ENCODE measurements around the gene BTBD9.

The BTBD9 gene

DNA sequence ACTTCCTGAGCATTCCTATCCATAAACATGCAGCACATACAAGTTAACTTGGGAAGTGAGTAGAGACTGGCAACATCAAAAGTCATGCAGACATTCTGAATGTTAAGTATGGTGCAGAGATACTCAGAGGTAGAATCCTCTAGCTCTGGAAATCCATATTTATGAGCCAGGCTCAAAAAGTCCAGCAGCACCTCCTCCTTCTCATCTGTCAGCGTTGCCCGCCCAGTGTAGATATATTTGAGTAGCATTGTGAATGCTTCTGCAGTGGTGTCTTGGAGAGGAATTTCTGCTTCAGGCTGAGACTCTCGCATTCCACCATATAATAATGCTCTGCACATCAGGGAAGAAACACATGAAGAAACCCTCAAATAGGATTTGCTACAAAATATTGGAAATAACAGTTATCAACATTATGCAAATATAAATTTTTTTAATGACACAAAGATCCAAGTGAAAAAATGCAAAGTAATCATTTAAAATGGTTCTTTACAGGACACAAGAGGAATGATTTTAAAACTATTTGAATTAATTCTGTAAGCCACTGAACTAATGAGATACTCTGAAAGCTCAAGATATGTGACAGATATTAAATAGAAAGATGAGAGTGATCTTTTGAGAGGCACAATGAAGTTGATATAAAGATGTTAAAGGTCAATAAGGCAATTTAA, 45.6 kb downstream of the BTBD9 start:
- no peak for DNase-seq (ENCODE audit: low spot score)

DNA sequence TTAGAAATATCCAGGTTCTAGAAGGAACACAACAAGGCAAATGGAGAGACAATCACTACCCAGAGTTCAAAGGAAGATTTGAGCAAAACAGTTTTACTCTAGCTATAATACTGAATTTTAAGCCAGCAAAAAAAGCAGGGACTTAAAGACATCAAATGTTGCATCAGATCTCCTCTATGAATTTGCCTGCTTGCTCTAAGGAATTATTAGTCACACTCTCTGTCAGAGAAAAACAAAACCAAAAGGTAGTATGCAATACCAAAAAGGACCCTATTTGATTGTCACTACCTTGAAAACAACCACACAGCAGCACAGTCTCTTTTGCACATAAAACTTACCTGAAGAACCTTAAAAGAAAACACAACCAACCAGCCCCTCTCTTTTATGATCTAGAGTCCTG, 46.3 kb downstream of the BTBD9 start:
- no peak for DNase-seq (ENCODE audit: low spot score)

DNA sequence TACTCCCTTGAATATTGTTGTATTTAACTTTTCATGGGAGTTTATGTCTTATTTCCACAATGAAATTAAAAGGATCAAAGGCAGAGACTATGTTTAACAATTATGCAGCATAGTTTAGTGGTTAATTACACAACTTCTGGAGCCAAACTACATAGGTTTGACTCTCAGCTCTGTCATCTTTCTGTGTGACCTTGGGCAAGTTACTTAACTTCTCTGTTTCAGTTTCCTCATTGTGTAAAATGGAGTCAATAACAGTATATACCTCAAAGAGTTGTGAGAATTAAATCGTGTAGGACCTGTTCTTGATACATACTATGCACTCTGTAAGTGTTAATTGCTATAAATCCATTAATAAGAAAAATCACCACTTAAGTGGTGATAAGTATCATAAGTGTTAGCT, 48.3 kb downstream of the BTBD9 start:
- no peak for DNase-seq (ENCODE audit: low spot score)

DNA sequence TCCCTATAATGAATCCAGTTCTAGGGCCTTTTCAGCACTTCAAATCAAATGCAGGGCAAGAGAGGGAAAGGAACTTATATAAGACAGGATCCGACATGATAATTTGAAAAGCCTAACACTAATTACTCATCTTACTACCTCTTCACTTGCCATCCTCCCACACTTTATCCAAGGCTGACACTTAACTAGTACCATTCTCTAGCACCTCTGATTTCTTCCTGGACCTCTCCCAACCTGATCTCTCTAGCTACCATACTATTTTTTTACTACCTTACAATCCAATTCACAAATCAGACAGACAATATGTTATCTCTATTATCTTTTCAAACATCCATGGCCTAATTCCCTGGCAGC, 50.4 kb downstream of the BTBD9 start:
- no peak for DNase-seq (ENCODE audit: low spot score)

DNA sequence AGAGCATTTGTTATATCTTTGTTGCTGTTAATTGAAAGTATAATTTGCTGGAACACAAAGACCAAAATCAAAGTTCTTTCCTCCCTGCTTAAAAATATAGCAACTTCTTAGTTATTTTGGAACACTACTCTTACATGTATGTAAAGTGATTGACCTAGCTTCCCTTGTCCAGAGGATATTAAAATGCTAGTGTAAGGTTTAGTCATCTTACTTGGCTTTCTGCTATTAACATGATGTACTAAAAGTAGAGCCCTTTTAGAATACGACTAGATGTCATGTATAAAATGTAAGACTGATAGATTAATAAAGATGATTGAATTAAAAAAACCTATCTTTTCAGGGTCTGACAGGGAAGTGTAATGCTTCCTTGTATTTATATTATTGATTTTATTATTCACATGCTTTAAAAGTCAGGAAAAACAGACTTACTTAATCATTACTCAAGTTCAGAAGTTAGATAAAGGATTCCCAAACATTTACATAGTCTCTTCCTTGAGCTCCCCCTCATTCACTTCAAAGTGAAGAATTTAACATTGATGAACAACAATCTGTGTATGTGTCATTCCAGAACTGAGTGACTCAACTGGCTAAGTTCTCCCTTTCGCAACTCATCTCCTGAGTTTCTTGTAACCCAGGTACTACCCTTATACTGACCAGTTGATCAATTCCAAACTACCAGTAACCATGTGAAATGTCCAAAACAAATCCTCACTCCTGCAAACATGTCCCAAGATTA, 50.9 kb downstream of the BTBD9 start:
- no peak for DNase-seq (ENCODE audit: low spot score)

DNA sequence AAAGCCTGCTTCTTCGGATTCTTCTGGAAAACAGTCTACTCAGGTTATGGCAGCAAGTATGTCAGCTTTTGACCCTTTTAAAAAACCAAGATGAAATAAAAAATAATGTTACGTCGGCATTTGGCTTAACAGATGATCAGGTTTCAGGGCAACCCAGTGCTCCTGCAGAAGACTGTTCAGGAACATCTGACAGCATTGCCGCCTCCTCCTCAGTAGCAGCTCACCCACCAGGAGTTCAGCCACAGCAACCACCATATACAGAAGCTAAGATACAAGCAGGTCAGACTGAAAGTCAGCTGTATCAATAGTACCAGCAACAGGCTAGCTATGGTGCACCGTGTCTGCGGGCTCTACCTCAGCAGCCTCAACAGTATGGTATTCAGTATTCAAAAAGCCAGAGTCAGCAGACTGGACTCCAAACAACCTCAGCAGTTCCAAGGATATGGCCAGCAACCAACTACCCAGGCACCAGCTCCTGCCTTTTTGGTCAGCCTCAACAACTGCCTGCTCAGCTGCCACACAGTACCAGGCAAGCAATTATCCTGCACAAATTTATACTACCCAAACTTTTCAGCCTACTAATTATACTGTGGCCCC, 51.9 kb downstream of the BTBD9 start:
- no peak for DNase-seq (ENCODE audit: low spot score)

DNA sequence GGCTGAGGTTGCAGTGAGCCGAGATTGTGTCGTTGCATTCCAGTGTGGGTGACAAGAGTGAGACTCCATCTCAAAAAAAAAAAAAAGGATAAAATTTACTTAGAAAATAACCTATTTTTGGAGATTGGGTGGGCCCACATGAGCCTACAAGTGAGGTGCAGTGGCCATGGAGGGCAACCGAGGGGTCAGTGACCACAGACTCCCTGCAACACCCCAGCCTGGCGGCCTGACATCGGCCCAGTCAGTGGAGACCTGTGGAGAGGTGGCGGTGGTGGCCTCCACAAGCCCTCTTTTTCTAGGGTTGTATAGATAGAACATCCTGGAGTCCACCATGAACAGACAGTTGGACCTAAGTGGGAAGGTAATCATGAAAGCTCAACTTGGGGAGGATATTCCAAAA, 52.7 kb downstream of the BTBD9 start:
- DNase-seq (ENCODE audit: low spot score) = no peak

DNA sequence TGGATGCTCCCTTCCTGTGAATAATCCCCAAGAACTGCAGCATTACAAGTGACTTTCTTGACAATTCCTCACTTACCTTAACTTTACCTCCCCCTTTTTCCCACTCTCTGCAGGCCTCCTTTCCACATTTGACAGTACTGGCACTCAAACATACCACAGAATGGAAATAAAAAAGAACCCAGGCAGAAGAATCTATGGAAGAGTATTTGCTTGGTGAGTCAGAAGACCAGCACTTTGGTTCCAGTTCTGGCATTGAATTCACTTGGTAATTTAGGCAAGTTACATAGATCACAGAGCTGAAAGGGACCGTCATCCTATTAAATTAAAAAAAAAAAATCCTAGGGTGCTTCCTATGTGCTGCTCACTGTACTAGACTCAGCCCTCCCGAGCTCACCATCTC, 55.0 kb downstream of the BTBD9 start:
- DNase-seq (ENCODE audit: low spot score) = no peak

DNA sequence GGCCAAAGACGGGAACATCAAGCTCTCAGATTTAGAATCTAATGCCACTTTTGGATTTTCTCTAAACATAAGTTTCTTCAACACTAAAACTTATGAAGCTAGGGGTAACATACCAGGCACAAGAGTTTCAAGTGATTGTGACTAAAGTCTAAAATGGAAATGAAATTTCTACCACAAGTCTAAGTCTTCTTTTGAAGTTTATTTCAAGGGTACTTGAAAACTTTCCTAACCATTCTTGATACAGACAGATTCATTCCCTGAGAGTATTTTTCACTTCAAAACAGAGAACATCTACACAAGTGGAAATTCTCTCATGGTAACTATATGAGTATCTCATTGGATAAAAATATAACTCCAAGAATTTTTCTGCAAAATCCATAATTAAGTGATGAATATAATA, 56.2 kb downstream of the BTBD9 start:
- no peak for DNase-seq (ENCODE audit: low spot score)

DNA sequence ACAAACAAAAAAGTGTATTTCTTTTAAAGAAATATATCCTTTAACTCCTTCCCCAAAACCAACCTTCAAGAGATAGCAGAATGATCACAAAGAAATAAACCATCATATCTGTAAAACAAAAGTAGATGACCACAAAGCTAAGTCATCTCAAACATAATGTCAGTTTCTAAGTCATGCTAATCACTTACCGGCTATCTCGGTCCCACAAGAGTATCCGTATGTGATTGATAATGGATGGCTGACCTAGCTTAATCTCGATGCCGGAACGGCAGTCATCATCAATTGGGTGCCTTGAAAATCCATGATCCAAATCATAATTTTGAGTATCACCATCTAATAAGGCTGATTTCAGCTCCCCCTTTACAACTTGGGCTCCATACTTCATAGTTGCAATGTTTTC, 59.7 kb downstream of the BTBD9 start:
- no peak for DNase-seq (ENCODE audit: low spot score)

DNA sequence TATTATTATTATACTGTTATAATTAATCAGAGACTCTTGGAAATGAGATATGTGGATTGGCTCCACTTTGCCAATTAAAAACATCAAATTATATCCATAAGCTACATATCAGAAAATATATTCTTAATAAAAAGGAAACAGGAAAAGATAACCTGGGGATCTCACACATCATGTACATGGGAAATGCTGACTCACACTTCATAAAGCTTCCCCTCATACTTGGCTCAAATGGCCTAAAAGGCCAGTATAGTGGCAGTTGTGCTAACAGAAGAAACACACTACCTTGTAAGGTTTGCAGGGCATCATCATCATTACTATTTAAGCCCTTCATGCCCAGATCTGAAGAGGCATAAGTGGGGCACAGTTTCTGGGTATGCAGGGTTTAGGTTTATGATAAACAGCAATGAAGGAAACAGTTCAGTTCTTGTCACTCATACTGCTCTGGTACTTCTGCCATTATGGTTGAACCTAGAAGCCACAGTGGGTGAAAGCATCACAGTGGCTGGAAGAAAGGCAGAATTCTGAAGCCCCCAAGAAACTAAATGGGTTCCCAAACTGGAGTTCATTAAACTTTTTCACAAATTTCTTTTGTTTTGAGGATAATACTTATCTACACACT, 60.6 kb downstream of the BTBD9 start:
- DNase-seq (ENCODE audit: low spot score) = no peak

DNA sequence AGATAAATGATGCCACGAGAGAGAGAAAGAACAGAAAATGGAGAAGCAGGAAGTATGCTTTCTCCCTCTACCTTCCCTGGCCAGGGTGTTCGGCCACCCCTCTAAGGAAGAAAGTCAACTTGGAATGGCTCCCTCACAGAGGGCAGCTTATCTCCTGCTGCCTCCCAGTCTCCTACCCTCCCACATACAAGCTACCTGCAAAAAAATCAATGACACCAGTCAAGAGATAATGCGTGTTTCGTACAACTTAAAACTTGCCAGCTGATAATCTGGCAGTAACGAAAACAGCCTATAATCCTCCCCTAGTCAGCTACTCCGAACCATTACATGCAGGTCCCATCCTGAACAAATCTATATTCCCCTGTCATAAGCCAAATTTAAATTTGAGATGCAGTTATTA, 61.7 kb downstream of the BTBD9 start:
- DNase-seq (ENCODE audit: low spot score) = no peak

DNA sequence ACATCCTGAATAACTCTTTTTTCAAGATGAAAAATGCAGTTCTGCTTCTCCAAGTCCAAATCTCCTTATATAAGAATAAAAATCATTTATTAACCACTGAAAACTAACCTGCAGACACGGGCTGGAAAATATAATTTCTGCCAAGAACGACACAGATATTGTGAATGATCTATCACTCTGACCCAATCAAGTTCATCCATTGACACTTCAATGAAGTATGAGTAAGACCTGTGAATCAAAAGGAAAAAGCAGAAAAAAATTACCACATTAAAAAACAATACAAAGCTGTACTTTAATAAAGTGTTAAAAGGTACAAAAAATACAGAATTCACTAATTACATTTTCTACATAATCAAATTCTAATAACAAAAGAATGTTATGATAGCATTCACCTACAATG, 62.2 kb downstream of the BTBD9 start:
- DNase-seq (ENCODE audit: low spot score) = no peak

DNA sequence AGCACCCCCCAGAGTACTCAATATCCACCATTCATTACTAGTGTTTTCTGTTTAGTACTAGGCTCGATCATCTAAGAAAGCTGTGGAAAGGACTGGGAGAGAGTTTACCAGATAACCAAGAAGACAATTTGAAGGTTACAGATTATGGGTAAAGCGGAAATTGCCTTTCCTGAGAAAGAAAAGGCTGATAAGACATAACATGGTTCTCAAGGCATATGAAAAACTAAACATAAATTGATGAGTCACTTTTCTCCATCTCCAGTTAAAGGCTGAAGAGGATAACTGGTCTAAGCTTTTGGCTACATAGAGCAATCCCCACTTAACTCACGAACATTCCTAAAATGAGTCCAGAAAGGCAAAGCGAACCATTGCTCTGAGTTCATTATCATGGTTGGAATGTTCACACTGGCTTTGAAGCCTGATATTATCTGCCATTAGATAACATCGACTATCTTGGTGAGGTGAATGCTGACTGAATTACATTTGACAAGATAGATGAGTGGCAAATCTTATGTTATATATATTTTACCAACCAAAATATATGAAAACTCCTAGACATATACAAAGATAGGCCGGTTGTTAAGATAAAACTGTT, 65.8 kb downstream of the BTBD9 start:
- no peak for DNase-seq (ENCODE audit: low spot score)

DNA sequence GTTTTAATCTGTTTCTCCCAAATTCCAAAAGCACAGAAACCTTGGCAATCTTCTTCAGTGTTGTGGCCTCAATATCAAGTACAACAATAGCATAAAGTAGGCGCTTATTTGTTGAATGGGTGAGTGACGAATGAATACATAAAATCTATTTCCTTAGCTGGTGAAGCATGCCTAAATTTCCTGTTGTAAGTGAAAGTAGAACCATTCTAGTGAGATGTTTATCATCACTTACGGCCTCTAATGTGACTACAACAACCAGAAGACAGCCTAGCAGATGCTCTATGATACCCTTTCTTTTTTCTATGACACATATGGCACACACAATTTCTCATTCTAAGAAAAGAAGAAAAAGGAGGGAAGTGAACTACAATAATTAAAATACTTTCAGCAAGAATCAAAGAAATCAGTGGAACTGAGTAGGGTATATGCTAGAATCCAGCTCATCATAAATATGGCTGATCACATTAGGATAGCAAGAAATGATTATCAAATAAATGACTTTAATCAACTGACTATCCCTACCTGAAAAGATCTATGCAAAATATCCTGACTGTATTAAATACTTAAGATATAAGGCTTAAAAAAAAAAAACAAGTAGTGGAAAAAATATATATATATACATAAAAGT, 67.4 kb downstream of the BTBD9 start:
- DNase-seq (ENCODE audit: low spot score) = no peak

DNA sequence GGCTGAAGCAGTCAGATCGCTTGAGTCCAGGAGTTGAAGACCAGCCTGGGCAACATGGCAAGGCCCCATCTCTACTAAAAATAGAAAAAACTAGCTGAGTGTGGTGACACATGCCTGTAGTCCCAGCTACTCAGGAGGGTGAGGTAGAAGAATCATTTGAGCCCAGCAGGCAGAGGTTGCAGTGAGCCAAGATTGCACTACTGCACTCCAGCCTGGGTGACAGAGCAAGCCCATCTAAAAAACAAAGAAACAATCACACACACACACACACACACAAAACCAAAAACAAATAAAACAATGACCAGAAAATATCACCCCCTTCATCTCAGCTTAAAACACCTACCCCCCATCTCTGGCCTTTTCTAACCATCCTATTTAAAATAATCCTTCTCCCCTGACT, 68.0 kb downstream of the BTBD9 start:
- no peak for DNase-seq (ENCODE audit: low spot score)

DNA sequence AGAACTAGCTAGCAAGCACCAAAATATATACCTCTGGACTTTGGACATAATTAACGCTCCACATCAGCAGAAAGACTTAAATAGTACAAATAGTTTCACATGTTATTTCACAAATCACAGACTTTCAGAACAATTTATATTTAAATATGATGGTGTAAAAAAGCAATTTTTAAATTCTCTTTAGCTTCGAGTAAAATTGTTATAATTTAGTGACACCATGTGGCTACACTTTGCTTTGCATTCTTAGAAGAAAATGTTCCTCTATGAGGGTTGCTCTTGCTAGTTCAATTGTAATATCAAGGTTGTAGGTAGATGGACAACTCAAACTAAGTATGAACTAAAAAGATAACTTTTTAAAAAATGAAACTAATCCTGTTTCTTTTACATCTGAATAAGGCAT, 69.0 kb downstream of the BTBD9 start:
- DNase-seq (ENCODE audit: low spot score) = no peak

DNA sequence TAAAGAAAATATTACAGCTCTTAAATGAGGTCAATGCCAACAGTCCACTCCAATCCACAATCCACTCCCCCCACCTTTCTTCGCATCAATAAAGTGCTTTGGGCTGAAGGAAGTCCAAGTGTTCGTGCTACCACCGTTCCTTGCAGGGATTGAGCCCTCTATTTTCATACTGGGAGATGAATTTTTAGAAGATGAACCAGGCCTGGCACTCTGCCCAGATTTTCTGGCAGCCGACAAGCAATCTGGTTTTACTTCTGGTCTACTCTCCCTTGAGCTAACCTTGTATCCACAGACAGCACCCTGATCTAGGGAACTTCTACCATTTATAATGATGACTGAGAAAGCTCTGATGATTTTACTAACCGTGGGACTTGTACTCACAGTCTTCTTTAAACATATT, 72.3 kb downstream of the BTBD9 start:
- DNase-seq (ENCODE audit: low spot score) = no peak

DNA sequence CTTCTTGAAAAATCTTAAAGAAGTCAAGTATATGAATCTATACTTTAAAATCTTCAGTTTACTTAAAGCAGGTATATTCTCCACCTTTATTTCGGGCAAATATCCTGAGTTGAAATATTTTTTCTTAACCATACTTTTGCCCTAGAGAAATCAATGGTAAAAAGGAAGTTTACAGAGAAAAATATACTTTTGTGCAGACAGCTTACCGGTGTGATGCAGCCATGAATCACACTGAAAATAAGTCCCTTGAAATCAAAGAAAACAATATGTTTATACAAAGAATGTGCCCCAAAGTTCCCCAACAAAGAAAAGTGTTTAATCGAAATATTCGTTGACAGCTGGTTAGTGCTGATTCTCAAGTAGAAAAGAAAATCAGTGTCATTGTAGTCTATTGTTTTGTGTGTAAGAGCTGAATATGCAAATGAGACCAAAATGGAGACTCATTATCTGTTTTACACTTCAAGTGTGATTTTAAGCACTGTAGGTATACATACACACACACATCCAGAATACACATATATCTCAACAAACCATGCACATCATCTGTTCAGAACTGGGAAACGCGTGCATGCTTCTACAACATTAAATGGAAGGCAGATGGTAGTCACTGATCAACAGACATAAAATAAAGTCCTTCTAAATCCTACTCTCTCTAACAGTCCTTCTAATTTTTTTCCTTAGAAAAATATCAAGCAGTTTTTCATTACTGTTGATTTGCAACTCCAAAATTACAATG, 73.3 kb downstream of the BTBD9 start:
- DNase-seq (ENCODE audit: low spot score) = no peak

DNA sequence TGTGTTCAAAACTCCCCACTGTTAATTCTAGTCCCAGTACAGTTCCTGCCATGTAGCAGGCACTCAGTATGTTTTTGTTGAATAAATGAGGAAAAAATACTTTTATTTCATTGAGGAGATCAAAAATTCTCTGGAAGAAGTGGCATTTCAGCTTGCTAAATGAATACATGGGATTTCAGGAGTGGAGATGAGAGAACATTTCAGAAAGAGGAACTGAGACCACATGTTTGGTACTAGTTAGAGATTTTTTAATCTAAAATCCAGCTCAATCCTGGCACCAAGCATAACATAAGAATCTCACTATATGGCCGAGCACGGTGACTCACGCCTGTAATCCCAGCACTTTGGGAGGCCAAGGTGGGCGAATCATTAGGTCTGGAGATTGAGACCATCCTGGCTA, 75.4 kb downstream of the BTBD9 start:
- DNase-seq (ENCODE audit: low spot score) = no peak

DNA sequence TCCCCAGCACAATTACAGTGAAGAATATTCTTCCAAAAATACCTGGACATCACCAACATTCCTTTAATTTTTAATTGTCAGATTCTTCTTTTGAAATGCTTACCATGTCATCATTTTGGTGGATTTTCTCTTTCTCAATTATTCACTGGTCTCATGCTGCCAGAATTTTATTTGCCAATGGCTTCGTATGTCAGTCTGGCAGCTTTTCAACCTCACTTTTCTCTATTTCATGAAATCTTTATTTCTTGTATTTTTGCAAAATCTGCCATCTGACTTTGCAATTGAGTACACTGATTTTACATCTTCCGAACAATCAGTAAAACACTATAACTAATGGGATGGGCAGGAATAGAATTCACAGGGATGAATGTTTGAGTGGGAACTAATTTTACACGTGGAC, 84.1 kb downstream of the BTBD9 start:
- no peak for DNase-seq (ENCODE audit: low spot score)

Data from hematopoietic multipotent progenitor cell treated with erythropoietin and hydrocortisone succinate and interleukin-3 and kit ligand, for 17 days (in vitro differentiated cells).